Gastroesophageal sphincter (tissue), 3 donors: ENCODE data around the gene KRT83.

Experiments
- CTCF ChIP-seq, 4 experiments: fragments of 200-600 bp in 2 of 4; fragments of 450-650 bp in 2 of 4; sonication (generic) in 1 of 4; IDR thresholded peaks; one replicate each; pipeline ENCODE4 v1.5.1; 2017 to 2019; ENCODE audit warnings: antibody characterized with exemption in 4 of 4, mild to moderate bottlenecking in 2 of 4, moderate library complexity in 2 of 4
- EP300 ChIP-seq: sonication (generic); formaldehyde crosslinking; IDR thresholded peaks from one replicate; pipeline ENCODE4 v1.6.1; 2017; ENCODE audit warnings: antibody characterized with exemption, mild to moderate bottlenecking
- POLR2A ChIP-seq, 2 donors: fragments of 450-650 bp; IDR thresholded peaks; one replicate each; pipeline ENCODE4 v1.6.1; 2017; ENCODE audit warnings: antibody characterized with exemption in 2 of 2, mild to moderate bottlenecking in 2 of 2, moderate library complexity in 1 of 2

- TF ChIP-seq CTCF (IDR thresholded peaks at IDR 0.05) (no peak), POLR2A (IDR thresholded peaks at IDR 0.05) (no peak), EP300 (no peak)
These were observed 4.9 kb downstream of the KRT83 start for GRCh38 chr12:52316290-52316689.
